Activated CD4-positive, alpha-beta T cell treated with anti-CD3 and anti-CD28 coated beads, Interleukin-10, Interleukin-2, amounts not matched to agents 100 ng/mL and 50 ng/mL, durations not matched to agents 16 hours and 8 hours (primary cell): ENCODE results near the gene PLEKHM2.

Experiments
- DNase-seq: peaks from one replicate; pipeline ENCODE4 v3.0.0-alpha.2; 2020

PLEKHM2 gene

GRCh38 chr1:15727021-15727420, 42.9 kb downstream of the PLEKHM2 start:
- DNase-seq, result no peak

GRCh38 chr1:15727424-15727823, 43.3 kb downstream of the PLEKHM2 start:
- no peak for DNase-seq

GRCh38 chr1:15727866-15728534, 43.9 kb downstream of the PLEKHM2 start:
- DNase-seq, result no peak

- DNase-seq, result no peak
These were observed 45.0 kb downstream of the PLEKHM2 start for GRCh38 chr1:15728937-15729657.

- no peak for DNase-seq
These were observed 46.3 kb downstream of the PLEKHM2 start for GRCh38 chr1:15730423-15730822.

GRCh38 chr1:15730936-15731335, 46.8 kb downstream of the PLEKHM2 start:
- DNase-seq, result no peak

GRCh38 chr1:15731735-15732685, 47.9 kb downstream of the PLEKHM2 start:
- DNase-seq, result no peak

GRCh38 chr1:15732686-15733081, 48.6 kb downstream of the PLEKHM2 start:
- DNase-seq, result no peak

GRCh38 chr1:15733218-15733725, 49.2 kb downstream of the PLEKHM2 start:
- DNase-seq, result no peak

GRCh38 chr1:15733726-15734226, 49.7 kb downstream of the PLEKHM2 start:
- DNase-seq, result no peak

- no peak for DNase-seq
These were observed 50.2 kb downstream of the PLEKHM2 start for GRCh38 chr1:15734296-15734695.

GRCh38 chr1:15734901-15735300, 50.8 kb downstream of the PLEKHM2 start:
- no peak for DNase-seq

- no peak for DNase-seq
These were observed 51.4 kb downstream of the PLEKHM2 start for GRCh38 chr1:15735304-15736037.

- no peak for DNase-seq
These were observed 52.1 kb downstream of the PLEKHM2 start, which contains the start of gene SLC25A34 for GRCh38 chr1:15736038-15736891. Gene SLC25A34, plus strand, starts transcription at chr1:15736258. Its CDS starts 228 bp downstream, at chr1:15736486.

GRCh38 chr1:15736892-15737261, 52.8 kb downstream of the PLEKHM2 start:
- DNase-seq, result no peak

- DNase-seq, result no peak
These were observed 53.5 kb downstream of the PLEKHM2 start for GRCh38 chr1:15737324-15738319.

- no peak for DNase-seq
These were observed 54.4 kb downstream of the PLEKHM2 start for GRCh38 chr1:15738416-15739113.

- no peak for DNase-seq
These were observed 55.1 kb downstream of the PLEKHM2 start for GRCh38 chr1:15739259-15739658.

GRCh38 chr1:15739745-15740144, 55.6 kb downstream of the PLEKHM2 start:
- no peak for DNase-seq
